ENCODE results near the gene CHRND.
"Not testable (repeated sequence)": the region's sequence is repeated elsewhere in the genome, so short reads cannot be mapped to it uniquely, and the experiment has no call there.

Gene CHRND

DNA sequence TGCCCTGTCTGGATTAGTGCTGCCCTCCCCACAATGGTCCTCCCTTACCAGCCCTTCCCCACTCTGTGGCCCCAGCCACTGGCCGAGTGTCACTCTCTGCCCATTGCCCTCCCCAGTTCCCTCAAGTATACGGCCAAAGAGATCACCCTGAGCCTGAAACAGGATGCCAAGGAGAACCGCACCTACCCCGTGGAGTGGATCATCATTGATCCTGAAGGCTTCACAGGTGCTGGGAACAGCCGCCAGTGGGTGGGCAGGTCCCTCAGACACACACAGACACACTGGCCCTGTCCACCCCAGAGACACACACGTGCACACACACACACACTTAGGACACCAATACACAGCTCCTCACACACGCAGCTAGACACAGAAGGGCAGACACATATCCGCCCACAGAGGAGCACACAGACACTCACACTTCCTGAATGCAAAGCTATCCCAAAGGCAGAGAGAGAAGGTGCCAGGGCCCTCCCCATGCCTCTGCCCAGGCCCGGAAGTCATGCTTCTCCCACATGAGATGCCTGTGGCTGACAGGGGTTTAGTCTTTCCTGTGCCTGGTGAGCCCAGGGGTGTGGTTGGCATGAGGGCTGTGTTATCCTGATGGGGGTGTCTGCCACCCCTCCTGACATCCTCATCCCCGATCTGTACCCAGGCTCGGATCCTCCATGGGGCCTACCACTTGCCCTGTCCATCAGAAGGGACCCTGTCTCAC lies 2.9 kb downstream of the CHRND start:
- DNase-seq, result no peak

DNA sequence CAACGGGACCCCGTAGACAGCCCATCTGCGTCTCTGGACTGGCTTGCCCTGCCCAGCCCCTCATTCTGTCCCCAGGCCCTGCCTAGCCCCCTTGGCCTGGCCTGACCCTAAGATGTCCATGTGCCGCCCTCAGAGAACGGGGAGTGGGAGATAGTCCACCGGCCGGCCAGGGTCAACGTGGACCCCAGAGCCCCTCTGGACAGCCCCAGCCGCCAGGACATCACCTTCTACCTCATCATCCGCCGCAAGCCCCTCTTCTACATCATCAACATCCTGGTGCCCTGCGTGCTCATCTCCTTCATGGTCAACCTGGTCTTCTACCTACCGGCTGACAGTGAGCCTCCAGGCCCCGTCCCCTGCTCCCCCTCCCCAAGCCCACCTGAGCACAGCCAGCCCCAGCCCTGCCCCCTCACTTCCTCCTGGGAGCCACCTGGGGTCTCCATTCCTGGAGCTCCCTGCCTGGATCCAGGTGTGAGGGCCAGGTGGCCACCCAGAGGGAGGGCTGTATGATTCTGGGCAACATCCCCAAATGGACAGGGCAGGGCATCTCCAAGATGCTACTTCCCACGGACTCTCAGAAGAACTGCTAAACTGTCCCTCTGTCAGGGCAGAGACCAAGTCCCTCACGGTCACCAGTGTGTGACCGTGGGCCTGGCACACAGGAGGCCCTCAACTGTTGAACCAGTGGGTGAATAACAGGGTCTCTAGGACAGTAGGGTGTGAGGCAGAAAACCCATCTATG lies 4.0 kb downstream of the CHRND start:
- DNase-seq, result no peak

- DNase-seq, result no peak
Observed at GRCh38 chr2:232530626-232531260, 4.8 kb downstream of the CHRND start.

GRCh38 chr2:232532419-232532818 lies 6.5 kb downstream of the CHRND start:
- no peak for DNase-seq

GRCh38 chr2:232532821-232533220 lies 6.9 kb downstream of the CHRND start:
- DNase-seq, result not testable (repeated sequence)

DNA sequence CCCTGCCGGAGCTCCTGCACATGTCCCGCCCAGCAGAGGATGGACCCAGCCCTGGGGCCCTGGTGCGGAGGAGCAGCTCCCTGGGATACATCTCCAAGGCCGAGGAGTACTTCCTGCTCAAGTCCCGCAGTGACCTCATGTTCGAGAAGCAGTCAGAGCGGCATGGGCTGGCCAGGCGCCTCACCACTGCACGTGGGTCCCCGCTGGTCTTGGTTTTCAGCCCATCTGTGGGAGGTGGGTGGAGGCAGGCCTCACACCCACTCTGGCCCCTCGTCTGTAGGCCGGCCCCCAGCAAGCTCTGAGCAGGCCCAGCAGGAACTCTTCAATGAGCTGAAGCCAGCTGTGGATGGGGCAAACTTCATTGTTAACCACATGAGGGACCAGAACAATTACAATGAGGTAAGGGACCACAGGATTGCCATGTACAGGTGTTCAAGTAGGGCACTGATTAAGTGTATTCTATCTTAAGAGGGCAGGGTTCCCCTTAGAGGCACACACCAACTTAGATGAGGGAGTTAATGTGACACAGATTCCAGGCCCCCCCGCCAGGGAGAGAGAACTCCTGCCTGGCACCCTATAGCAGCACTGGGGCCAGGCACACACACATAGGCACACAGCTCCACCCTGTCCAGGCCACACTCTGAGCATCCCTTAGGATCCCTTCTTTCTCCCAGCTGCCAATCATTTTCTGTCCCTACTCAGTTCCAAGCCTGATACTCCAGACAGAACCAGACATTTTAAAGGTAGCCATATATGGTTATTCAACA lies 8.2 kb downstream of the CHRND start:
- DNase-seq, result no peak

DNA sequence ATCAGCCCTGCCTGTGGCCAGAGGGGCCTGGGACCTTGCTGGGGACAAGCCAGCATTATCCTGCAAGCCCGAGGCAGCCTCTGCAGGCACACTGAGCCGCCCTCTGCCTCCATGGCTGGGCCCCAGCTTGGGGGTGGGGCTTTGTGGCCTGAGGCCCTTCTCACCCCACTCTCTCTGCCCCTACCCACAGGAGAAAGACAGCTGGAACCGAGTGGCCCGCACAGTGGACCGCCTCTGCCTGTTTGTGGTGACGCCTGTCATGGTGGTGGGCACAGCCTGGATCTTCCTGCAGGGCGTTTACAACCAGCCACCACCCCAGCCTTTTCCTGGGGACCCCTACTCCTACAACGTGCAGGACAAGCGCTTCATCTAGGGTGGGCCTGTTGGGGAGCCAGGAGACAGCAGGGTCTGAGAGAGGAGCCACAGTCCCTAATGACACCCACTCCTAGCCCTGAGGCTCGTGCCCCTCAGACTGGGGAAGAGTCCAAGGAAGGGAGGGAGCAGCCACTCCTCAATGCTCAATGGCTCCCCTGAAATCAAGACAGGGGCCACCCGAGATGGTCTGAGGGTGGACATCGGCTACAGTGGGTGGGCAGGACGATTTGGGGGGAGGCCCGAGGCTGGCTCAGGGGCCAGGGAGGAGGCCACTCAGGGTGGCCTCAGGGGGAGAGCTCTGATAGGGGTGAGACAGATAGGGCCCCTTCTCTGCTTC lies 9.1 kb downstream of the CHRND start:
- no peak for DNase-seq

DNA sequence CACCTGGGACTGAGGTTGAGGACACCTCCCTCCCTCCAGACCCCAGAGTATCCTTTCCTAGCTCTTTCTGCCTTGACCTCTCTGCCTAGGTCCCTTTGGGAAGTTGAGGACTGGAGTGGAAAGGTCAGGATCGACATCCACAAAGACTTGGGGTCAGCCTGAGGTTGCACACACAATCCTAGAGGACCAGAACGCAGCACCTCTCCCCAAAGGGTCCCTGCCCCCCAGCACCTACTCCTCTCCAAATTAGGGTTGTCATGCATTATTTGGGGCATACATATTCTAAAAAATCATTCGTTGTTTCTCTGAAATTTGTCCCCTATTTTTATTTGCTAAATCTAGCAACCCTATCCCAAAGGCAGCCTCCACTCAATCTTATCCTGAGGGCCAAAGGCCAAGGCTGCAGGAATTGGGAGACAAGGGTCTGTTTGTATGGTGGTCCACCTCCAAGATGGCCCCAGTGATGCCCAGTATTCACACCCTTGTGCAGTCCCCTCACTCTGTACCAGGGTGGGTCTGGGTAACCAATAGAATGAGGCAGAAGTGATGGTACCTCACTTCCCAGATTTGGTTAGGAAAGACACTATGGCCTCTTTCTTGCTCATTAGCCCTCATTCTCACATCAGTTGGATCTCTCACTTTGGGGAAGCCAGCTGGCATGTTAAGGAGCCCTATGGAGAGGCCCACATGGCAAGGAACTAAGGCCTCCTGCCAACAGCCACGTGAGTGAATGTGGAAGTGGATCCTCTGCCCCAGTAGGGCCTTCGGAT lies 10.0 kb downstream of the CHRND start:
- DNase-seq, result no peak

- DNase-seq, result no peak
Observed at GRCh38 chr2:232537079-232537478, 11.1 kb downstream of the CHRND start.

DNA sequence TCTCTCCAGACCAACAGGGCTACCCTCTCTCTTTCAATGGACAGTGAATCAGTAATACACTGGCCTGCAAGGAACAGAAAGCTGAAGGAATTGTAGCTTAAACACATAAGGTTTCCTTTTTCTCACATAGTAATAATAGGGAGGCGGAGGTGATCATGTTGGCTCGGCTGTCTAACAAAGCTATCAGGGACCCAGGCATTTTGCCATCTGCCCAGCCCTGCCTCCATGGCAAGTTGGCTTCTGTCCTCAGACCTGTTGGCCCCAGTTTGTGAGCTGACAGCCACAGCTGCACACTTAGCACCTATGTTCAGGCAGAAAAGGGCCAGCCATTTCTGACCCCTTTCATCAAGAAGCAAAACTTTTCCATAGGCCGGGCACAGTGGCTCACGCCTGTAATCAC lies 11.5 kb downstream of the CHRND start:
- DNase-seq, result no peak

DNA sequence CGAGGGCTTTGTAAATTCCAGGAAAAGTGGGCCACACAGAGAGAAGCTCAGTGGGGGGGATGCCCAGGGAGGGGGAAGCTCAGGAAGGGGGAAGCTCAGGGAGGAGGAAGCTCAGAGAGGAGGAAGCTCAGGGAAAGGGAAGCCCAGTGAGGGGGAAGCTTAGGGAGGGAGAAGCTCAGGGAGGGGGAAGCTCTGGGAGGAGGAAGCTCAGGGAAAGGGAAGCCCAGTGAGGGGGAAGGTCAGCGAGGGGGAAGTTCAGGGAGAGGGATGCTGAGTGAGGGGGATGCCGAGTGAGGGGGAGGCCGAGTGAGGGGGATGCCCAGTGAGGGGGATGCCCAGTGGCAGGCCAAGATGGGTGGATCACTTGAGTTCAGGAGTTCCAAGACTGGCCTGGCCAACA lies 12.7 kb downstream of the CHRND start:
- no peak for DNase-seq

GRCh38 chr2:232539298-232540231 lies 13.6 kb downstream of the CHRND start, which contains the start of gene CHRNG:
CHRNG (plus strand) TSS chr2:232539692; CDS start chr2:232539748, 56 bp downstream.
- no peak for DNase-seq

DNA sequence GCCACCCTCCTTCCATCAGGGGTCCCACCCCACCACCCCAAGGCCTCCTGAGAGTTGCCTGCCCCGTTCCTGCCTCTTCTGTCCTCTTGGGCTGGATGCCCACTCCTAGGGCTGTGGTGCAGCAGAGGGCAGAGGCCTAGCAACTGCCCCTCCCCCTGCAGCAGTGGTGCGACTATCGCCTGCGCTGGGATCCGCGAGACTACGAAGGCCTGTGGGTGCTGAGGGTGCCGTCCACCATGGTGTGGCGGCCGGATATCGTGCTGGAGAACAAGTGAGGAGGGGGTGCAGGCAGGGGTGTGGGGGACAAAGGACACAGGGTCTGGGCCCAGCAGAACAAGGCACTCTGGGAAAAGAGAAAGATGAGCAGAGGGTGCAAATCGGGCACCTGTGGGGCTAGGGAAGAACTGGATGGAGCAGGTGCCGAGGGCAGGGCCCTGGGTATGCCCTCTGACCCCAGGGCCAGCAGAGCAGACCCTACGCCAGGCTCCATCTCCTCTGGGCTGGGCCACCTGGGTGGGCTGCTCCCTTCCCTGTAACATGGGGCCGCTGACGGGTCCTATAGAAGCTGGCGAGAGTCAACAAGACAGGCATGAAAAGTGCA lies 14.6 kb downstream of the CHRND start:
- no peak for DNase-seq

DNA sequence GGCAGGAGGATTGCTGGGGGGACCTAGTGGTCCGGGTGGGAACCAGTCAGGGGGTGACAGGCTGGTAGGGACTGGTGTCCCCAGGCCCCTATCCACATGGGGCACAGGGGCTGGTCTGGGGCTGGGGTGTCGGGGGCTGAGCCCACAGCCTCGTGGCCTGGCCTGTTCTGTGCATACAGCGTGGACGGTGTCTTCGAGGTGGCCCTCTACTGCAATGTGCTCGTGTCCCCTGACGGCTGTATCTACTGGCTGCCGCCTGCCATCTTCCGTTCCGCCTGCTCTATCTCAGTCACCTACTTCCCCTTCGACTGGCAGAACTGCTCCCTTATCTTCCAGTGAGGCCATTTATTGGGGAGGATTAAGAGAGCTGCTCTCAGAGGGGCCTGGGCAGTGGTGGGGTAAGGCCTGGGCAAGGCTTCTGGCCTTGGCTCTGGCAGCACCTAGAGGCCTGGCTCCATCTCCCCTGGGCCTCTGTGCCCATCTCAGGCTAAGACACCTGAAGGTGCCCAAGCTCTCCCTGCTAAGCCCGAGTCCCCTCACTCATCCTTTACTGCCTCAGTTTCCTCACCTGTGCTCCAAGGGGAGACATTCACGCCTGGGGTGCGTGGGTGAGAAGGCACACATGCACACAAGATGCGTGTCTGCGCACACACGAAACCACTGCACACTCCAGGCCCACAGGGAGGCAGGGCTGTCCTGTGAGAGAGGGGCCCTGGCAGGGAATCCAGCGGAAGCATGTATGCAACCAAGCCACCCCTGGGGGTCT lies 15.4 kb downstream of the CHRND start:
- DNase-seq, result no peak

GRCh38 chr2:232541961-232542714 lies 16.2 kb downstream of the CHRND start:
- no peak for DNase-seq

- DNase-seq, result no peak
Observed at GRCh38 chr2:232542715-232543467, 16.9 kb downstream of the CHRND start.

- no peak for DNase-seq
Observed at GRCh38 chr2:232543491-232543890, 17.5 kb downstream of the CHRND start.
